ENCODE measurements around the gene CRYGC.

DNA sequence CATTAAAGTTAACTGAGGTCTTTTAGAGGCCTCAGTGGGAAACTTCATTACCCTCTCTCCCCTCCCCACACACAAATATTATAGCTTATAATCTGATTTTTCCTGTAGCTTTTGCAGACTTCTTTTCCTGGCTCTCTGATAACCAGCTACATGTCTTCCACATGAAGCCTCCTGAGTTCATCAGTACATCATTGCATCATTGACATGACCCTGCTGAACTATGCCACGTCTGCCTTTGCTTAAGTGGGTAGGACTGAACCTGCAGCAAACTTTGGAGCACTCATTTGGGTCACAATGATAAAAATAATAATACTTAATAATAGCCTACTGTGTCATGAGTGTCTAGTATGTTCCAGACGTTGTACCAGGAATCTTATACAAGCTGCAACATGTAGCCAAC lies 26.8 kb upstream of the CRYGC start:
- no peak for TF ChIP-seq SUZ12 (IDR thresholded peaks at IDR 0.05)
- no peak for TF ChIP-seq HDGF (IDR thresholded peaks at IDR 0.05; ENCODE audit: borderline replicate concordance)
- TF ChIP-seq L3MBTL2 (conservative IDR thresholded peaks at IDR 0.05) = no peak
- no peak for TF ChIP-seq FOXA1 (IDR thresholded peaks at IDR 0.05)
- TF ChIP-seq BHLHE40 (IDR thresholded peaks at IDR 0.05; ENCODE audit: borderline replicate concordance) = no peak
- TF ChIP-seq SP1 (IDR thresholded peaks at IDR 0.05) = no peak
- TF ChIP-seq FOXK2 (IDR thresholded peaks at IDR 0.05) = no peak
- TF ChIP-seq, protein P1, sequence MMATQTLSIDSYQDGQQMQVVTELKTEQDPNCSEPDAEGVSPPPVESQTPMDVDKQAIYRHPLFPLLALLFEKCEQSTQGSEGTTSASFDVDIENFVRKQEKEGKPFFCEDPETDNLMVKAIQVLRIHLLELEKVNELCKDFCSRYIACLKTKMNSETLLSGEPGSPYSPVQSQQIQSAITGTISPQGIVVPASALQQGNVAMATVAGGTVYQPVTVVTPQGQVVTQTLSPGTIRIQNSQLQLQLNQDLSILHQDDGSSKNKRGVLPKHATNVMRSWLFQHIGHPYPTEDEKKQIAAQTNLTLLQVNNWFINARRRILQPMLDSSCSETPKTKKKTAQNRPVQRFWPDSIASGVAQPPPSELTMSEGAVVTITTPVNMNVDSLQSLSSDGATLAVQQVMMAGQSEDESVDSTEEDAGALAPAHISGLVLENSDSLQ (IDR thresholded peaks at IDR 0.05) = no peak
- TF ChIP-seq ELF4 (IDR thresholded peaks at IDR 0.05) = no peak
- TF ChIP-seq ZNF384 (IDR thresholded peaks at IDR 0.05) = no peak
- TF ChIP-seq TARDBP (IDR thresholded peaks at IDR 0.05) = no peak
- no peak for TF ChIP-seq CTBP1 (IDR thresholded peaks at IDR 0.05; ENCODE audit: borderline replicate concordance)

Data from HEK293T (cell line).